Activated T-cell treated with anti-CD3 and anti-CD28 coated beads, Interleukin-2, amount 50 U/mL, for 4 hours (primary cell): Measurements from ENCODE around the gene MBD2. TPM values are rescaled to one million over a fixed set of nuclear protein-coding genes. Genes with fewer than 3 reads are reported as not detected.

Experiments
- ATAC-seq, 2 donors: fragments of 200-7000 bp; cut with Tn5 transposase; one replicate each; pipeline ENCODE4 v1.10.0; 2021
- DNase-seq: peaks from one replicate; pipeline ENCODE4 v3.0.0-alpha.2; 2020
- H3K27me3 Mint-ChIP-seq: one replicate; pipeline ENCODE4 v1.8.0; 2021; ENCODE audit warnings: low read depth, mixed read lengths
- H3K36me3 Mint-ChIP-seq: one replicate; pipeline ENCODE4 v1.8.0; 2022; ENCODE audit warnings: mixed read lengths; ENCODE audit not compliant: insufficient read depth
- H3K4me1 Mint-ChIP-seq: one replicate; pipeline ENCODE4 v1.8.0; 2021; ENCODE audit warnings: low read depth, mixed read lengths
- H3K4me3 Mint-ChIP-seq: one replicate; pipeline ENCODE4 v1.8.0; 2021; ENCODE audit warnings: mild to moderate bottlenecking, moderate library complexity, mixed read lengths
- H3K9me3 Mint-ChIP-seq: one replicate; pipeline ENCODE4 v1.8.0; 2021; ENCODE audit warnings: mixed read lengths
- total RNA-seq, 3 donors: library from RNA; stranded (reverse); gene quantifications; one replicate each; pipeline ENCODE4 v1.2.1, GENCODE V29; 2021

Gene MBD2
- total RNA-seq, 3 donors from 2014 or later, result 119 to 172 (median 135) TPM

GRCh38 chr18:54193786-54194185 lies 30.7 kb downstream of the MBD2 start:
- H3K4me1 Mint-ChIP-seq, result peaks cover 7% of the 10 kb centered on the region
- ATAC-seq (no peak), DNase-seq (no peak)
- peaks cover 27% of the 10 kb centered on the region for H3K36me3 Mint-ChIP-seq
- H3K27me3 Mint-ChIP-seq, result no peaks in the 10 kb centered on the region
- H3K9me3 Mint-ChIP-seq, result no peaks in the 10 kb centered on the region
- no peak overlapping the region for H3K4me3 Mint-ChIP-seq

DNA sequence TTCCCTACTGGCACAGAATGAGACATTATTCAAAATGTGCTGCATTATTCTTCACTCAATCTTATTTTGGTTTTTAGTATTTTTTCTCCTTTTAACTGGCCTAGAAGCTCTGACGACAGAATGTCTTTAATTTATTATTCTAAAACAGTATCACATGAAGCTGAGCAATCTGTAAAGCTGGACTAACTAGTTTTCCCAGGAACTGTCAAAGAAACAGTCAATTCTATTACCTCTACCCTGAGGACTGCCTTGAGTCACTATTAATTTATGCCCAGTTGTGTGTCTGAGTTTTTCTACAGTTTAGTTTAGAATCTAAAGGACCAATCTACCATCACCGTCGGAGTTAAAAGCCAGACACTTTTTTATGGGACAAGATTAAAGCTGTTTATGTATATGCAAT lies 31.6 kb downstream of the MBD2 start:
- Mint-ChIP-seq H3K4me3 (no peak overlapping the region), H3K36me3 (peaks cover 29% of the 10 kb centered on the region), H3K4me1 (peaks cover 7% of the 10 kb centered on the region), H3K9me3 (no peaks in the 10 kb centered on the region), H3K27me3 (no peaks in the 10 kb centered on the region)
- DNase-seq, result no peak
- no peak for ATAC-seq

- ATAC-seq, result no peak
- peaks cover 4% of the 10 kb centered on the region for H3K4me1 Mint-ChIP-seq
- H3K9me3 Mint-ChIP-seq, result no peaks in the 10 kb centered on the region
- H3K36me3 Mint-ChIP-seq, result peaks cover 29% of the 10 kb centered on the region
- H3K27me3 Mint-ChIP-seq, result no peaks in the 10 kb centered on the region
- DNase-seq, result no peak
- H3K4me3 Mint-ChIP-seq, result no peak overlapping the region
Observed at GRCh38 chr18:54192415-54192814, 32.1 kb downstream of the MBD2 start.

DNA sequence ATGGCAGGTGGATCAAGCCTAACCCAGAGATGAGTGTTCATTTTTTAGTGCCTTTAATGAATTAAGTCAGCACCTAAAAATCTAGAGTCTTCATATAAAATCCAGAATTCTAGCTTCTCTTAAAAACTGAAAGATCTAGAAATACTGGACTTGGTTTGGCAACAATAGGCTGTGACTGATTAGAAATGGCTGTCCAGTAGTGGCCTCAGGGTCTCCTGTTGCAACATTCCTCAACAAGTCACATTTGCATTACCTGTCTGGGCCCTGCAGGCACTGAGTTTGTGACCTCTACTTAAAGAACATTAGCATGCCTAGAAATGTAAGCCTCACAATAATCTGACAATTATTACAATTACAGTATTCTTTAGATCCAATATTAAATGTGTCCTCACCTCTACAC lies 33.1 kb downstream of the MBD2 start:
- Mint-ChIP-seq H3K36me3 (peaks cover 35% of the 10 kb centered on the region), H3K27me3 (no peaks in the 10 kb centered on the region), H3K4me1 (peaks cover 4% of the 10 kb centered on the region), H3K4me3 (no peak overlapping the region), H3K9me3 (no peaks in the 10 kb centered on the region)
- DNase-seq (no peak), ATAC-seq (no peak)

DNA sequence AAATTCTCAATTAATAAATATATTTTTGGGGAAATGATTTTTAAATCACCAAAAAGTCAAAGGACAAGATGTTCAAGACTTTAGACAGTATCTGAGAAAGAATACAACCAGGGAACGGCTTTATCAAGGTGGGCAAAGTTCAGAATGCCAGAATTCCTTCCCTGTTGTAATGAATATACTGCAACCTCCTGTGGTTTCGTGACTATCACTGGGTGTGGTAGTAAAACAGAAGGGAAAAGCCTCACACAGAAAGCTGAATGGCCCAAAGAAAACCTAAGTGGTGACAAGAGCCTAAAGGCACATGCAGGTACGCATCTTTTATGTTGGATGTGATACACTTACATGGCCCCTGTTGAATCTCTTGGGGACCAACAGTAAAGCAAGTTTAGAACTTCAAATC lies 37.1 kb downstream of the MBD2 start:
- H3K4me1 Mint-ChIP-seq, result no peaks in the 10 kb centered on the region
- DNase-seq (no peak), ATAC-seq (no peak)
- no peaks in the 10 kb centered on the region for H3K27me3 Mint-ChIP-seq
- H3K9me3 Mint-ChIP-seq, result no peaks in the 10 kb centered on the region
- peaks cover 31% of the 10 kb centered on the region for H3K36me3 Mint-ChIP-seq
- no peak overlapping the region for H3K4me3 Mint-ChIP-seq

DNA sequence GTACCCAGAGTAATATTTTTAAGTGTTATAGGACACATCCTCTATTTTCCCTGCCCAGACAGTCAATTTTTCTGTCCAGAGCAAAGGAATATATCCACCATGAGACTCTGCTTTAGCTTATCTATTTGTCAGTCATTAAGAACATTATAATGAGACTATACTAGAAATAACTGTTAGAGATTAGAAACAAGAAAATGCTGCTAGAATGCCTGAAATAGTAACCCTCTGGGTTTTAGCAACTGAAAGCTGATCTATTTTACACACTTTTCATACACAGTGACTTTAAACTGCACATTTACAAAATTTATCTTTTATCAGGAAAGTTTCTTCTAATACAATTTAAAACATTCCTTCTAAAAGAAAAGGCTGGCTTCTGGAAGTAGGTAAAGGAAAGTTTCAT lies 39.6 kb downstream of the MBD2 start:
- peaks cover 24% of the 10 kb centered on the region for H3K36me3 Mint-ChIP-seq
- H3K4me3 Mint-ChIP-seq, result no peak overlapping the region
- H3K27me3 Mint-ChIP-seq, result no peaks in the 10 kb centered on the region

GRCh38 chr18:54183390-54183789 lies 41.1 kb downstream of the MBD2 start:
- Mint-ChIP-seq H3K4me1 (no peaks in the 10 kb centered on the region), H3K36me3 (peaks cover 20% of the 10 kb centered on the region), H3K9me3 (no peaks in the 10 kb centered on the region), H3K27me3 (no peaks in the 10 kb centered on the region), H3K4me3 (no peak overlapping the region)
- DNase-seq (no peak), ATAC-seq (no peak)

More for the DNA sequence above, 39.6 kb downstream of the MBD2 start:
- DNase-seq (no peak), ATAC-seq (no peak)
- no peaks in the 10 kb centered on the region for H3K4me1 Mint-ChIP-seq
- no peaks in the 10 kb centered on the region for H3K9me3 Mint-ChIP-seq

- no peak for DNase-seq
- peaks cover 13% of the 10 kb centered on the region for H3K36me3 Mint-ChIP-seq
- no peak overlapping the region for H3K4me3 Mint-ChIP-seq
- H3K27me3 Mint-ChIP-seq, result no peaks in the 10 kb centered on the region
- peaks cover under 1% of the 10 kb centered on the region for H3K4me1 Mint-ChIP-seq
- peak; percentile 84 for ATAC-seq
- H3K9me3 Mint-ChIP-seq, result no peaks in the 10 kb centered on the region
Observed at GRCh38 chr18:54181856-54182602, 42.4 kb downstream of the MBD2 start.

- H3K4me3 Mint-ChIP-seq, result no peak overlapping the region
- no peaks in the 10 kb centered on the region for H3K27me3 Mint-ChIP-seq
- H3K9me3 Mint-ChIP-seq, result no peaks in the 10 kb centered on the region
- no peak for DNase-seq
- peaks cover 33% of the 10 kb centered on the region for H3K36me3 Mint-ChIP-seq
- peak; percentile 75 to 86 for ATAC-seq
- peaks cover 38% of the 10 kb centered on the region for H3K4me1 Mint-ChIP-seq
Observed at GRCh38 chr18:54173980-54174630, 50.4 kb downstream of the MBD2 start.

DNA sequence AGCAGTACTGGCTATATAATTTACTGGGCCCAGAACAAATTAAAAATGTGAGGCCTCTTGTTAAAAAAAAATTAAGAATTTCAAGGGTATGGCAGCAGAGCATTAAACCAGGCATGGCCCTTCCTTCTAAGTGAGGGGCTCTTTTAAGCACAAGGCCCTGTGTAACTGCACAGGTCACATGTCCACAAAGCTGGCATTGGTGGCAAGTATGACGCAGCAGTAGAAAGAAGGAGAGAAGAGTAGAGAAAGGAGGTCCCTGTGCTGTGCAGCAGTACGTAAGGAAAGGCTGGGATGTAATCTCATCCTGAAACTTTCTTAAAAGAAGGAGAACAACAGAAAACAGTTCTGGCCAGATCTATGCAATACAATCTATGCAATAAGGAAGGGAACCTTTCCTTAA lies 51.2 kb downstream of the MBD2 start:
- H3K4me1 Mint-ChIP-seq, result peaks cover 38% of the 10 kb centered on the region
- no peaks in the 10 kb centered on the region for H3K27me3 Mint-ChIP-seq
- DNase-seq, result no peak
- peaks cover 34% of the 10 kb centered on the region for H3K36me3 Mint-ChIP-seq
- no peaks in the 10 kb centered on the region for H3K9me3 Mint-ChIP-seq
- H3K4me3 Mint-ChIP-seq, result no peak overlapping the region
- ATAC-seq, result no peak

DNA sequence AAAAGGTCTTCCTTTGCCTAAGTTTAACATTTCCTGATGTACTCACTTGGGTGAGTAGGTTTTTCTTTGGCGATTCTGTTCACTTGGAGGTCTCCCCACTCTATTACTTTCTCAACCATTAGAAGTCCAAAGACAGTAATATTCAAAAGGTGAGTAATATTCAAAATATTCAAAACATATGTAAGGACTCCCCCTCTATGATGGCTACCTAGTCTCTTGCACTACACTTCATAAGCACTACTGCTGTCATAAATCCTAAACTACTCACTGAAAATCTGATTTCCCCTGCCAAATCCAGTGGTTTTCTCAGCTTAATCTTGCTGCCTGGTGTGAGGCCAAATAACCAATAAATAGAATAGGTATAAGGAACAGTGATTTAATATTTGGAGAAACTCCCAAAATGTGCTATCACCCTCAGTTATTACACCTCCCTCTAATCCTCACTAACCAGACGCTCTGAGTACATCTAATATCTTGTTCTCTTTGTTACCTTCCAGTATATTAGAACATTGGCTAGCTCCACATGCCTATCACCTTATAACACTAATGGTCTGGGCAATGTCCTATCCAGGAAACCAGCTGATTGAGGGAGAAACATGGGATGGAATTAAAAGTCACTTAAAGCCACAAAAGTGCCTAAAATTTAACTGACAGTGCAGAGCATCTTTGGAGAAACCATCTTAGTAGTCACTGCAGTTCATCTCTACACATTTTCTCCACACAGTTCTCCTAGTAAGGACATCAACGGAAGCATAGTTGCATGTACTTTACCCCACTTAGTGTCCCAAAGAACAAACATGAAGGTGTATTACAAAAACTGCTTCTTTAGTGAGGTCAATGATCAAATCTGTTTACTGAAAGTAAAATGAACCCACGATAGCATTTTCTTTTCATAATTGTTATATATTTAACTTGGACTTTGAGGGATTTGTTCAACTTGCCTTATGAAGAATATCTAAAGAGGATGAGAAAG lies 54.8 kb downstream of the MBD2 start:
- Mint-ChIP-seq H3K9me3 (no peaks in the 10 kb centered on the region), H3K36me3 (peaks cover 22% of the 10 kb centered on the region), H3K4me1 (peaks cover 16% of the 10 kb centered on the region), H3K4me3 (no peak overlapping the region), H3K27me3 (no peaks in the 10 kb centered on the region)
- DNase-seq, result no peak
- no peak for ATAC-seq

DNA sequence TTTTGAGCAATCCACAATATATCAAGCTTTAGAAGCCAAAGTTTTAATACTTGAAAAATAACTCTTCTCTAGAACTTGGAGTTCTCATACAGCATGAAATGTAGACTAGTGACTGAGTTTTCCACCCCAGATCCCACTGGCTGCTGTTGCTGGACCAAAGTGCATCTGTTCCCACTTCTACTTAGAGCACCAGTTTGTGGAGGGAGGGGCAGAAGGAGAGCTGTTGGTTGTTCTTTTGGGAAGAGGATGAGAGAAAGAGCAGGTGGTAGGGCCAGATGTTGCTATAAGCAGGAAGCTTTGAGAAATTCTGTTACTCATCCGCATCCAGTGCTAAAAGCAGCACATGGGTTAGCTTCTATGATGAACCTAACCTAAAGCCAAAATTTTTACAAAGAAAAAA lies 59.0 kb downstream of the MBD2 start:
- DNase-seq (no peak), ATAC-seq (no peak)
- Mint-ChIP-seq H3K4me3 (no peak overlapping the region), H3K36me3 (peaks cover 24% of the 10 kb centered on the region), H3K9me3 (no peaks in the 10 kb centered on the region), H3K27me3 (no peaks in the 10 kb centered on the region), H3K4me1 (peaks cover 7% of the 10 kb centered on the region)

- no peaks in the 10 kb centered on the region for H3K27me3 Mint-ChIP-seq
- DNase-seq (no peak), ATAC-seq (peak; percentile 86 to 92)
- peaks cover 35% of the 10 kb centered on the region for H3K36me3 Mint-ChIP-seq
- H3K9me3 Mint-ChIP-seq, result no peaks in the 10 kb centered on the region
- peaks cover 7% of the 10 kb centered on the region for H3K4me1 Mint-ChIP-seq
- no peak overlapping the region for H3K4me3 Mint-ChIP-seq
Observed at GRCh38 chr18:54163453-54163852, 61.0 kb downstream of the MBD2 start.

DNA sequence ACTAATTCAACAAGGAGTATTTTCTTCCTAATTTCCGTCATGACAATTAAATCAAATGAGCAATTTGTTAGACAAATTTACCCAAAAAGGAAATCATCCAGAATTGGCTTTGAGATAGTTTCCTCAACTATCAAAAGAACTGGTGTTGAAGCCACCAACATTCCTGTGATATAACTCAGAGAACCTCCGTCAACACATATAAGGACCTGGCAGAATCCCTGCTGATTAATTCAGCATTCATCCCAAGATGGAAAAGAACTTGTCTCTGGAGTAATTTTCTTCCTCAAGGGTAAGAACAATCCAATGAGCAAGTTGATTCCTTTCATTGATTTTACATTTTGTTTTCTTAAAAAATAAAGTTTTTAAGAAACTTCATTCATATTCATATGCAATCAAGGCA lies 62.0 kb downstream of the MBD2 start:
- H3K27me3 Mint-ChIP-seq, result no peaks in the 10 kb centered on the region
- H3K9me3 Mint-ChIP-seq, result no peaks in the 10 kb centered on the region
- H3K4me1 Mint-ChIP-seq, result peaks cover 7% of the 10 kb centered on the region
- H3K4me3 Mint-ChIP-seq, result no peak overlapping the region
- peaks cover 46% of the 10 kb centered on the region for H3K36me3 Mint-ChIP-seq
- ATAC-seq (no peak), DNase-seq (no peak)
